ENCODE measurements around the gene RABL2A.

Gene RABL2A

GRCh38 chr2:113686537-113686936, 59.5 kb downstream of the RABL2A start:
- no peak for DNase-seq

DNA sequence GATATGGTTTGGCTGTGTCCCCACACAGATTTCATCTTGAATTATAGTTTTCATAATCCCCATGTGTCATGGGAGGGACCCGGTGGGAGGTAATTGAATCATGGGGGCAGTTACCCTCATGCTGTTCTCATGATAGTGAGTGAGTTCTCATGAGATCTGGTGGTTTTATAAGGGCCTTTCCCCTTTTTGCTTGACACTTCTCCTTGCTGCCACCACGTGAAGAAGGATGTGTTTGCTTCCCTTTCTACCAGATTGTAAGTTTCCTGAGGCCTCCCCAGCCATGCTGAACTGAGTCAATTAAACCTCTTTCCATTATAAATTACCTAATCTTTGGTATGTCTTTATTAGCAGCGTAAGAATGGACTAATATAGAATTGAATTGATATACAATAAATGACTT, 63.8 kb downstream of the RABL2A start:
- DNase-seq, result peak; percentile 45 to 60 (median 48)

Data from suppressor macrophage treated with lipopolysaccharide for 1 hour (primary cell).